Lower leg skin (tissue), 3 donors: Measurements from ENCODE around the gene MCUB.

Experiments used
- POLR2A ChIP-seq, 2 donors: fragments of 450-650 bp; IDR thresholded peaks; one replicate each; pipeline ENCODE4 v1.6.1; 2016 to 2017; ENCODE audit warnings: antibody characterized with exemption in 2 of 2, mild to moderate bottlenecking in 1 of 2, moderate library complexity in 1 of 2
- TF ChIP-seq, protein P1 (sequence below), 3 donors: fragments of 450-650 bp; IDR thresholded peaks; one replicate each; pipeline ENCODE4 v1.5.1; 2016; ENCODE audit warnings: antibody characterized with exemption in 3 of 3, mild to moderate bottlenecking in 3 of 3, moderate library complexity in 2 of 3

- TF ChIP-seq, protein P1, sequence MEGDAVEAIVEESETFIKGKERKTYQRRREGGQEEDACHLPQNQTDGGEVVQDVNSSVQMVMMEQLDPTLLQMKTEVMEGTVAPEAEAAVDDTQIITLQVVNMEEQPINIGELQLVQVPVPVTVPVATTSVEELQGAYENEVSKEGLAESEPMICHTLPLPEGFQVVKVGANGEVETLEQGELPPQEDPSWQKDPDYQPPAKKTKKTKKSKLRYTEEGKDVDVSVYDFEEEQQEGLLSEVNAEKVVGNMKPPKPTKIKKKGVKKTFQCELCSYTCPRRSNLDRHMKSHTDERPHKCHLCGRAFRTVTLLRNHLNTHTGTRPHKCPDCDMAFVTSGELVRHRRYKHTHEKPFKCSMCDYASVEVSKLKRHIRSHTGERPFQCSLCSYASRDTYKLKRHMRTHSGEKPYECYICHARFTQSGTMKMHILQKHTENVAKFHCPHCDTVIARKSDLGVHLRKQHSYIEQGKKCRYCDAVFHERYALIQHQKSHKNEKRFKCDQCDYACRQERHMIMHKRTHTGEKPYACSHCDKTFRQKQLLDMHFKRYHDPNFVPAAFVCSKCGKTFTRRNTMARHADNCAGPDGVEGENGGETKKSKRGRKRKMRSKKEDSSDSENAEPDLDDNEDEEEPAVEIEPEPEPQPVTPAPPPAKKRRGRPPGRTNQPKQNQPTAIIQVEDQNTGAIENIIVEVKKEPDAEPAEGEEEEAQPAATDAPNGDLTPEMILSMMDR (IDR thresholded peaks at IDR 0.05) = no peak
- no peak for TF ChIP-seq POLR2A (IDR thresholded peaks at IDR 0.05)
Measured at GRCh38 chr4:109683621-109684253, 123.7 kb downstream of the MCUB start.
